IMR-90 (cell line): Measurements from ENCODE around the gene ASB12. TPM values are rescaled to one million over a fixed set of nuclear protein-coding genes. Genes with fewer than 3 reads are reported as not detected.

Source experiments
- ATAC-seq: fragments of 200-7000 bp; cut with Tn5 transposase; 2 replicates; pipeline ENCODE4 v1.9.1; 2020; ENCODE audit warnings: low read depth, mild to moderate bottlenecking, moderate library complexity
- BruUV-seq: library from RNA; stranded (reverse); fragments of 400-500 nt; replicated peaks from 2 replicates; lab custom pipeline; 2021; lab: Mats Ljungman, UMichigan
- CTCF ChIA-PET: fragments of 300-600 bp; formaldehyde crosslinking; extraction: SDS; loops from one replicate; lab custom pipeline; 2021; ENCODE audit warnings: antibody characterized with exemption; lab: Yijun Ruan, JAX
- POLR2A ChIA-PET: fragments of 300-600 bp; sonication (Branson Sonifier 250); formaldehyde crosslinking; loops from one replicate; lab custom pipeline; 2022; ENCODE audit warnings: antibody characterized with exemption; ENCODE audit not compliant: unreplicated experiment; lab: Charles Lee
- DNase-seq: peaks from one replicate; pipeline ENCODE4 v3.0.0; 2013
- H2AFZ ChIP-seq: replicated peaks from 2 replicates; pipeline ENCODE3; 2013; ENCODE audit warnings: low read length, mild to moderate bottlenecking; ENCODE audit not compliant: poor library complexity
- H2AK5ac ChIP-seq: 2 replicates; pipeline ENCODE4 v1.6.1; 2013; ENCODE audit warnings: low read depth, low read length, inconsistent platforms
- H2AK9ac ChIP-seq: replicated peaks from 2 replicates; pipeline ENCODE3; 2013; ENCODE audit warnings: mild to moderate bottlenecking, low read depth, low read length, moderate library complexity; ENCODE audit not compliant: poor library complexity
- H2BK120ac ChIP-seq: 2 replicates; pipeline ENCODE4 v1.6.1; 2013; ENCODE audit warnings: low read depth, low read length, inconsistent platforms
- H2BK15ac ChIP-seq: 3 replicates; pipeline ENCODE4 v1.6.1; 2013; ENCODE audit warnings: low read depth, low read length, inconsistent platforms
- H2BK20ac ChIP-seq: 2 replicates; pipeline ENCODE4 v1.6.1; 2013; ENCODE audit warnings: low read depth, mild to moderate bottlenecking, inconsistent platforms, low read length, moderate library complexity
- H2BK5ac ChIP-seq: 2 replicates; pipeline ENCODE4 v1.6.1; 2013; ENCODE audit warnings: mild to moderate bottlenecking, low read depth, low read length, inconsistent platforms; ENCODE audit not compliant: poor library complexity, severe bottlenecking
- H3K14ac ChIP-seq: replicated peaks from 2 replicates; pipeline ENCODE4 v1.6.1; 2013; ENCODE audit warnings: low read depth, low read length, inconsistent platforms
- H3K18ac ChIP-seq: 2 replicates; pipeline ENCODE4 v1.6.1; 2013; ENCODE audit warnings: low read depth, low read length, control low read depth
- H3K23ac ChIP-seq: 2 replicates; pipeline ENCODE4 v1.6.1; 2013; ENCODE audit warnings: low read depth, low read length, inconsistent platforms
- H3K27ac ChIP-seq: 2 replicates; pipeline ENCODE4 v1.5.1; 2013; ENCODE audit warnings: mild to moderate bottlenecking, control low read depth, low read length; ENCODE audit not compliant: insufficient read depth
- H3K27me3 ChIP-seq: 2 replicates; pipeline ENCODE4 v1.6.1; 2013; ENCODE audit warnings: low read length; ENCODE audit not compliant: control insufficient read depth, insufficient read depth
- H3K36me3 ChIP-seq: 2 replicates; pipeline ENCODE4 v1.6.1; 2013; ENCODE audit warnings: low read length, mixed read lengths; ENCODE audit not compliant: control insufficient read depth, insufficient read depth
- H3K4ac ChIP-seq: 2 replicates; pipeline ENCODE4 v1.6.1; 2013; ENCODE audit warnings: low read depth, low read length, inconsistent platforms
- H3K4me1 ChIP-seq: 2 replicates; pipeline ENCODE4 v1.6.1; 2013; ENCODE audit warnings: low read length, mixed read lengths; ENCODE audit not compliant: control insufficient read depth, insufficient read depth
- H3K4me2 ChIP-seq: 2 replicates; pipeline ENCODE4 v1.6.1; 2013; ENCODE audit warnings: low read depth, mild to moderate bottlenecking, control low read depth, low read length, moderate library complexity
- H3K4me3 ChIP-seq: 2 replicates; pipeline ENCODE4 v1.5.1; 2013; ENCODE audit warnings: low read depth, mild to moderate bottlenecking, control low read depth, low read length, moderate library complexity; ENCODE audit not compliant: insufficient read depth
- H3K56ac ChIP-seq: 2 replicates; pipeline ENCODE4 v1.6.1; 2013; ENCODE audit warnings: low read length, inconsistent platforms; ENCODE audit not compliant: insufficient read depth; ENCODE audit errors: extremely low read depth
- H3K79me1 ChIP-seq, 2 experiments: 2 replicates each; pipeline ENCODE4 v1.6.1; 2013; ENCODE audit warnings: low read length in 2 of 2, inconsistent platforms in 1 of 2, low read depth in 1 of 2
- H3K9ac ChIP-seq: 2 replicates; pipeline ENCODE4 v1.6.1; 2013; ENCODE audit warnings: low read depth, low read length, control low read depth
- H3K9me1 ChIP-seq: 2 replicates; pipeline ENCODE4 v1.6.1; 2013; ENCODE audit warnings: low read length, inconsistent platforms; ENCODE audit not compliant: insufficient read depth
- H3K9me3 ChIP-seq: 2 replicates; pipeline ENCODE4 v1.6.1; 2013; ENCODE audit warnings: low read length; ENCODE audit not compliant: control insufficient read depth, insufficient read depth
- H4K20me1 ChIP-seq: 2 replicates; pipeline ENCODE4 v1.6.1; 2013; ENCODE audit warnings: low read length, inconsistent platforms; ENCODE audit not compliant: insufficient read depth
- H4K5ac ChIP-seq: 2 replicates; pipeline ENCODE4 v1.6.1; 2013; ENCODE audit warnings: mild to moderate bottlenecking, low read depth, low read length, control low read depth
- H4K8ac ChIP-seq, 2 experiments: 2 replicates each; pipeline ENCODE4 v1.6.1; 2013; ENCODE audit warnings: low read depth in 2 of 2, low read length in 2 of 2, control low read depth in 1 of 2, inconsistent platforms in 1 of 2
- H4K91ac ChIP-seq: 2 replicates; pipeline ENCODE4 v1.6.1; 2013; ENCODE audit warnings: low read depth, low read length, inconsistent platforms; ENCODE audit not compliant: insufficient read depth
- BHLHE40 ChIP-seq: fragments of 150-350 bp; IDR thresholded peaks from 2 replicates; pipeline ENCODE4 v1.6.1; 2016; ENCODE audit warnings: mild to moderate bottlenecking, low read depth, low read length
- RCOR1 ChIP-seq: IDR thresholded peaks from 2 replicates; pipeline ENCODE4 v1.6.1; 2012; ENCODE audit warnings: mild to moderate bottlenecking, low read length, improper control_type of control experiment; ENCODE audit not compliant: insufficient replicate concordance
- WGBS, 2 experiments: methylation state at CpG; one replicate each; pipeline versions ENCODE4 v1.1.5 to v1.1.7; 2013; ENCODE audit warnings: missing lambda C conversion rate in 2 of 2; ENCODE audit not compliant: insufficient read length in 1 of 2; ENCODE audit errors: extremely low coverage in 2 of 2; 5-methylcytosine and 5-hydroxymethylcytosine counted together
- dilution Hi-C: fragments of 300-500 bp; cut with HindIII; formaldehyde crosslinking; loops from one replicate; pipeline ENCODE4 v1.14.3; 2018; ENCODE audit warnings: low sequenced_read_pairs; ENCODE audit not compliant: unreplicated experiment
- in situ Hi-C: fragments of 300-500 bp; cut with MboI; formaldehyde crosslinking; loops from 3 replicates; pipeline ENCODE4 v1.14.3; 2019; ENCODE audit warnings: low sequenced_read_pairs, inconsistent platforms, mixed read lengths
- intact Hi-C: fragments of 100-400 bp; cut with micrococcal nuclease; formaldehyde crosslinking; loops from 2 replicates; pipeline ENCODE4 v1.10.0; 2022
- polyA plus RNA-seq, 3 experiments: library from polyadenylated mRNA; depleted of rRNA; stranded (reverse); fragments of >200 nt; gene quantifications; 2 replicates each; pipeline ENCODE4 v1.2.3, GENCODE V29; 2012; ENCODE audit warnings: low replicate concordance in 1 of 3
- total RNA-seq: library from RNA; depleted of rRNA; stranded (reverse); fragments of >200 nt; gene quantifications from 2 replicates; pipeline ENCODE4 v1.2.3, GENCODE V29; 2012

Gene ASB12
- total and polyA plus RNA-seq, 2 of the 4 experiments (the other 2 are of a cell fraction) = not detected

DNA sequence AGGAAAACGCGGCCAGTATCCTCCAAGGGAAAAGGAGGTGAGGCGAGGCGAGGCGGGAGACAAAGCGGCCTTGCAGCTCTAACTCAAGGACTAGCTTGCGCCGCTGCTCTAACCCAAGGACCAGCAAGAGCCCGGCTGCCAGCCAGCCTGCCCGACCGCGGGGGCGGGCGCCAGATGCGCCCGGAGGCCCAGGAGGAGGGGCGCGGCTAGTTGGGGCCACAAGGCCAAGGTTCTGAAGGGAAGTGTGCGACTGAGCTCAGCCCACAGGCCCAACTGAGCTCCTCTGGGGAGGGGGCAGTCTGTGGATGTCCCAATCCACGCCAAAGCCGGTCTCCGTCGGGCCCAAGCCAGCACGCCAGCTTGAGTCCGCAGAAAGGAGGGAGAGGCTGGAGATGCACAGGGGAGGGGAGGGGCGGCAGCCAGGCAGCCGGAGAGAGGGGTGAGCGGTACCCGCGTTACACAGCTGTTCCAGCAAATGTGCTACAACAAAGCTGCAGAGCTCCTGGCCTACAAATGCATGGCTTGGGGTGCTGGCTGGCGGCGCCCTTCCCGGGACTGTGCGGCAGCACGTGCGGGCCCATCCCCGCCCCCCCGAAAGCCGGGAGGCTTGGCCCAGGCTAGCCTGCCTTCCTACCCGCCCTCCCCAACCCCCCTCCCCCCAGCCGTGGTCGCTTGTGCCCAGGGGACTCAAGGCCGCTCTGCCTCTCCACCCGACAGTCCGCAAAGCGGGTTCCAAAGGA lies 25.5 kb downstream of the ASB12 start:
- H3K79me1 ChIP-seq = peaks cover 4 to 12% of the 10 kb centered on the region in 2 experiments; a peak in 3 of 4 replicates
- DNase-seq = peak; percentile 19
- peak overlapping the region; percentile 92 for H2AFZ ChIP-seq
- H3K4me2 ChIP-seq = peak overlapping the region; percentile 70
- no peaks in the 10 kb centered on the region; the same call in 1 of the 2 replicates for H3K27me3 ChIP-seq
- H3K4ac ChIP-seq = no peak overlapping the region
- H3K27ac ChIP-seq = peak overlapping the region; percentile 77
- H2BK5ac ChIP-seq = peak overlapping the region; percentile 68
- H3K18ac ChIP-seq = peak overlapping the region; percentile 36; the same call in 1 of the 2 replicates
- peak overlapping the region; percentile 51 for H2AK9ac ChIP-seq
- ChIA-PET POLR2A (no interaction called here), CTCF (no interaction called here)
- H4K91ac ChIP-seq = no peak overlapping the region
- H3K23ac ChIP-seq = no peak overlapping the region
- 0 out of 2 replicates have a peak, but pooled peaks cover 4% of the 10 kb centered on the region for H3K9me1 ChIP-seq
- peak overlapping the region; percentile 57 for H3K9ac ChIP-seq
- H2BK120ac ChIP-seq = no peak overlapping the region
- H3K9me3 ChIP-seq = no peaks in the 10 kb centered on the region
- H2AK5ac ChIP-seq = no peak overlapping the region
- peaks cover 3% of the 10 kb centered on the region; the same call in 1 of the 2 replicates for H4K20me1 ChIP-seq
- no peak overlapping the region for H2BK15ac ChIP-seq
- no peaks in the 10 kb centered on the region for H3K36me3 ChIP-seq
- peak overlapping the region in 1 of 2 experiments; percentile 9; a peak in 1 of 4 replicates for H4K8ac ChIP-seq
- peak overlapping the region; percentile 6; the same call in 1 of the 2 replicates for H4K5ac ChIP-seq
- in situ Hi-C loops (loop anchor here (10.0 kb wide), 1 partner anchor 450 kb away; a partner anchor contains a TSS), intact Hi-C loops (no loop called here), dilution Hi-C loops (no loop called here)
- H3K56ac ChIP-seq = 0 out of 2 replicates have a peak overlapping the region, but pooled peaks have one; percentile 8
- ATAC-seq = peak; percentile 15
- TF ChIP-seq RCOR1 = no peak
- TF ChIP-seq BHLHE40 = peak; percentile 51; the same call in 1 of the 2 replicates
- H3K4me1 ChIP-seq = peaks cover 8% of the 10 kb centered on the region
- H3K14ac ChIP-seq = no peak overlapping the region
- no peak overlapping the region for H2BK20ac ChIP-seq
- WGBS, 2 experiments = 35% methylated on average over 8 of the region's 46 CpGs; no CpG with 5 or more reads in 1 of the 2 experiments
- H3K4me3 ChIP-seq = peak overlapping the region; percentile 79
- BruUV-seq = no TSS peak
